GM19043 (cell line): ENCODE measurements around the gene CCDC122.
A peak's percentile ranks its signal among the peaks of the same experiment; 100 is the strongest.

Experiments used
- ATAC-seq: cut with Tn5 transposase; IDR thresholded peaks from one replicate; pipeline ENCODE4 v1.9.1; 2021; ENCODE audit warnings: low read depth; ENCODE audit not compliant: unreplicated experiment

The CCDC122 gene

GRCh38 chr13:43878892-43879754, at the start of gene CCDC122:
CCDC122 (minus strand) TSS chr13:43879740; CDS start chr13:43869376, 10,364 bp downstream.
- peak; percentile 71 for ATAC-seq

DNA sequence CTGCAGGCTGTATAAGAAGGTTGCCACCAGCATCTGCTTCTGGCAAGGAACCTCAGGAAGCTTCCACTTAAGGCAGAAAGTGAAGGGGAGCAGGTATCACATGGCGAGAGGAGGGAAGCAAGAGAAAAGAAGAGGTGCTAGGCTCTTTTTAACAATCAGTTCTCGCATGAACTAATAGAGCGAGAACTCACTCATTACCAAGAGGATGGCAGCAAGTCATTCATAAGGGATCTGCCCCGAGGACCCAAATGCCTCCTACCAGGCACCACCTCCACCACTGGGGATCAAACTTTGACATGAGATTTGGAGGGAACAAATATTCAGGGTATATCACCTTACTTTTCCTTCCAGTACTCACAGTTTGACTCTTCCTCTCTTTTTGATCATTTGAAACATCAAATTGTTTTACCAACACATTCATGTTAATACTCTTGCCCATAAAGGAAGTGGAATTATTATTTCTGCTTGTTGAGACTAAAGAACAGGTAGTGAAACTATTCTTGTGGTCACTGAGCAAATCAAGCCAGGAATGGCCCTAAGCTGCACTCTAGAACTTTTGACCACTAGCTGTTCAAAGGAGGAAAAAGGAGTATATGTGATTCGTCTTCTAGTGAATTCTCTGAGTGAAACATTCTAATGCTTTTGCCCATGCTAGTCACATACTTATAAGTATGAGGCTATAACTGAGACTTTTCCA, 45.2 kb upstream of the CCDC122 start:
- ATAC-seq = peak; percentile 96

DNA sequence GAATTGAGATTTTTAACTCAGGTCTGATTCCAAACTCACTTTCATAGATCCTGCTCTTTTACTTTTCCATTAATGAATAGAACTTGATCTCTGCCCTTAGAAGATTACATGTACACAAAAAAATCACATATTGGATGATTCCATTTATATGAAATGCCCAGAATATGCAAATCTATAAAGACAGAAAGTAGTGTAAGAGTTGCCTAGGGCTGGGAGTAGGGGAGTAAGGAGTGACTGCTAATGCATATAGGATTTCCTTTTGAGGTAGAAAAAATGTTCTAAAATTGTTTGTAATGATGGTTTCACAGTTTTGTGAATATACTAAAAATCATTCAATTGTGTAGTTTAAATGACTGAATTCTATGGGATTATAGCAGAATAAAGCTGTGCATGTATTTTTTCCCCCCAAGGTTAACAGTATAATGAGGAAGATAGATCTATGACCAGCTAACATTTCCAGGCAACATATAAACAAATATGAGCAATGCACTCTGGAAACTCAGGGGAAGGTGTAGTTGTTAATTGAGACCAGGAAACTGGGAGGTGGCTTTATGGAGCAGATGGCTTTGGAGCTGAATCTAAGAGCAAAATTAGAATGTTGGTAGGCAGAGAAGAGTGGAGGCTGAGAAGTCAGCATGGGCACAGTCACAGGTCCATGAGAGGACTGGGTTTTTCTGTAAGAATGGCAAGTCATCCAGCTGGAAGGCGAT, 41.6 kb upstream of the CCDC122 start:
- ATAC-seq = no peak

DNA sequence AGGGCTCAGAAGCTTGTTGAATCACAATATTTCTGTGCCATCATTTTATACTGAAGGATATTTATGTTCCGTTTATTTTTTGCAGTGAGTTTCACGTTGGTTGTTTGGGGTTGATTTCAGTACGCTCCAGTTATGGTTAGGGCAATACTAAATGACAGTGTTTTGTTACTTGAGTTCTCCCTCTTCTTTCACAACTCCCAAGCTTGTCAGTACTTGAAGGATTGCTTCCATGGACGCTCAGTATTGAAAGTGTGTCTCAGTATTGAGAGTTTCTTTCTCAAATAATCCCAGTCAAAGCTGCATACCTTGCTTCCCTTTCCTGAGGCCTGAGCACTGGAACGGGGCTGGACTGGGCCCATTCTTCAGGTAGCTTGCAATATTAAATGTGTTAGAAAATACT, 39.1 kb upstream of the CCDC122 start:
- ATAC-seq = no peak

DNA sequence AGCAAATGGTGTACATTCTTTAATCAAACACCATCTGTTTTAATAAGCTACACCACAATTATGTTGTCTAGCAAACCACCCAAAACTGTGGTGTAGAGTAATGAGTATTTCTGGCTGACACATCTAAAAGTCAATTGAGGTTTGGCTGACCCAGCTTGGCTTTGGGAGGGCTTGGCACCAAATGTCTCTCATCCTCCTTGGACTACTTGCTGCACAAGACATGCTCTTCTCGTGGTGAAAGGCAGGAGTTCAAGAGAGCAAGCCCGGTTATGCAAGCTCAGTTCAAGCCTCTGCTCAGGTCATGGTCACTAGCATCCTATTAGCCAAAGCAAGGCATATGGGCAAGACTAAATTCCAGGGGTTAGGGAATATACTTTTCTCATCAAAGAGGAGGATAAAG, 37.3 kb upstream of the CCDC122 start:
- no peak for ATAC-seq

DNA sequence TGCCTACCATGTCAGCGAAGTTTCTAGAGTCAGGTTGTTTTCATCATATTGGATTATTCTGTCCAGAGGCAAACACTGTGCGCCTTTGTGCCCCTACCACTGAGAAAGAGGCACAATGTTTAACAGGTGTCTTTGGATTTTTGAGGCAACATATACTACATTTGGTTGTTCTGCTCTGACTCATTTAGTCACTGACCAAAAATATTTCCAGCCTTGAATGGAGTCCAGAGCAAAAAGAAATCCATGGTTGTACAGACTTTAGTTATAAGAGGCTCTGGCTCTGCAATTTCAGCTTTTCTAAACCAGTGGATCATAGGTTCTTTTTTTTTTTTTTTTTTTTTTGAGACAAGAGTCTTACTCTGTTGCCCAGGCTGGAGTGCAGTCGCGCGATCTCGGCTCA, 35.9 kb upstream of the CCDC122 start:
- ATAC-seq = no peak

DNA sequence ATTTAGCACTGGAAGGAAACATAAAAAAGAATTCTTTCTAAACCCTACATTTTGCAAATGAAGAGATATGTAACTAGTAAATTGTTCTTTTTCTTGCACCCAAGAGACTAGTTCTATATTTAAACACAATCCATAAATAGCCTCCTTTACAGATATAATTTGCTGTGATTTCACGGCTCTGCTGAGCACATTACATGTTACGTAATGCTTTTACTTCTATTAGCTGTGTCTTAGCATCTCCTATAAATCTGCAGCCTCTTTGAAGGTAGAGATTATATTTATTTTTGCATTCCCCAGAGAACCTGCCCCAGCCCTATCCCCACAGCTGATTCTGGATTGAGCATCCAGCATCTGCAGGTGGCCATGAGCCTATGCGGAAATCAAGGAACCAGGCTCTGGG, 32.3 kb upstream of the CCDC122 start:
- ATAC-seq = no peak

GRCh38 chr13:43911278-43911677, 31.7 kb upstream of the CCDC122 start:
- ATAC-seq = no peak

GRCh38 chr13:43910856-43911255, 31.3 kb upstream of the CCDC122 start:
- no peak for ATAC-seq

GRCh38 chr13:43908156-43909126, 28.9 kb upstream of the CCDC122 start:
- no peak for ATAC-seq

DNA sequence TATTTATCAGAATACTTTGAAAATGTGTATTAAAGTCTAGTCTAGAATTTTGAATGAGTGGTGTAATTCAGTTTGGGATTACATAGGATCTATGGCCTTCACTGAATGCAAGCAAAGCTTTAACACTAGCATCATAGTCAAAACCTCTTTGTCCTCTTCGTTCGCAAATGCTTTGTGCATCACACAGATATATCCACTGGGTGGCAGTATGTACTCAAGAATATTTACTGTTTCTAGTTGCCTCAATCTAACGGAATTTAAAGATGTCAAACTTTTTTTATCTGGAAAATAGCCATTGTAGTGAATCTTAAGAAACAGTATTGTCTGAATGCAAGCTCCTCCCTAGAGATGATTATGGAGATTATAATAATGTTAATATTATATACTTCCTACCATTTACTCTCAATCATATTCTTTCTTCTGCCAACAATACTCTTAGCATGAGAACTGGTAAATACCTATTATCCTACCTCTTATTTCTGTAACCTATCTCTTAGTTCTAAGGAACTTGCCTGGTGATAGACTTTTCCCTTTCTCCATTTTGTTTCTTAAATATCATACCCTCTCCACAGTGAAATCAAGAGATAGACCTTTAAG, 26.0 kb upstream of the CCDC122 start:
- no peak for ATAC-seq

DNA sequence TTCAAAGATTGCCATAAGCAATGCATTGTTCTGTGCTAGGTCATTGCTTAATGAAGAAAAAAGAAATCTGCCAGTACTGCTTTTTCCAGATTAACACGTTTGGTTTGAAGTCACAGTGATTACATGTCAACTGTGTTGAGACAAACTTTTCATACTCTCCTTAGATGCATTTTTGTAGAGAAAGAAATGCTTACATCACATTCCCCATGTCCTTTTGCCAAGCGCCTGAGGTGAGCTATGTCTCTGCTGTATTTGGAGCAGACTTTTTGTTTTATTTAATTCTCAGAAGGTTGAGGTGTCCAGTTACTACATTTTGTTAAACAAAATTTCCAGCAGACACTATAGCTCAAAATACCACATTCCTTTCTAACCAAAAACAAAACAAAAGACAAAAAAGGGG, 16.4 kb upstream of the CCDC122 start:
- no peak for ATAC-seq

DNA sequence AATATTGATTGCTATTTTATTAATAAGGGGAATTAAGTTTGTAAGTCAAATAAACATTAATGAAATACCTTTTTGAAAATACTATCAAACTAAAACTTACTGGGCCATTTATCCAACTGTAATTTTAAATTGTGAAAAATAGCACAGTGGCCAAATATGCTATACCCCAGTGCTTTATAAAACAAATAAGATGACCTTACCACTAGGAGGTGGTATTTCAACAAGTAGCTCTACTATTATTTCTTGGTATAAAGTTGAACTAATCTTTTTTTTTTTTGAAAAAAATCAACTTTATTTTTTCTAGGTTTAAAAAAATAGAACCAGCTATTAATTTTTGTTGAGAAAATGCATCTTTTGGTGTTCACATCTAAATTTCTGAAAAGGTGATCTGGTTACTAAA, 14.9 kb upstream of the CCDC122 start:
- no peak for ATAC-seq

GRCh38 chr13:43884222-43884621, 4.7 kb upstream of the CCDC122 start:
- ATAC-seq = no peak

- no peak for ATAC-seq
Observed at GRCh38 chr13:43883631-43884030, 4.1 kb upstream of the CCDC122 start.

DNA sequence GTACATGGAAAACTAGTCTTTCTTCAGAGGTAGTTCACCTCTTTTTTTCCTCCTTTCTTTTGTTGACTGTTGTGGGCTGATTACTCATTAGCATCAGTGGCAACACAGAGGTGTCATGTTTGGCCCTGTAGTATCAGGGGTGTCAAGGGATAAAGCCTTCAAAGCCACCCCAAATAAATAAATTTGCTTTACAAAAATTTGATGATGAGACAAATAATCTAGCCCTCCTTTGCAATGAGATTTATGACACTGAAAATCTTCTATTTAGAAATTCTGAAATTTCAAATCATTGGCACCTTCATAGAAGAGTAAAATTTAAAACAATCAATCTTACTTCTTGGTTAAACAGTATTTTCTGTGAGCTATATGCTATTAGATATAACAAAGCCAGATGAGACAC, 2.0 kb upstream of the CCDC122 start:
- ATAC-seq = no peak

DNA sequence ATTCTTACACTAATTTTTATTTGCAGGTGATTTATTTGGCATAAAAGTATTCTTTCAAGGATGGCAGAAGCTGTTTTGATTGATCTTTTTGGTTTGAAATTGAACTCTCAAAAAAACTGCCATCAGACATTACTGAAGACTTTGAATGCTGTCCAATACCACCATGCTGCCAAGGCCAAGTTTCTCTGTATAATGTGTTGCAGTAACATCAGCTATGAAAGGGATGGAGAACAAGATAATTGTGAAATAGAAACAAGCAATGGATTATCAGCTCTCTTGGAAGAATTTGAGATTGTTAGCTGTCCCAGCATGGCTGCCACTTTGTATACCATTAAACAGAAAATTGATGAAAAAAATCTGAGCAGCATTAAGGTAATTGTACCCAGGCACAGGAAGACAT, 1.4 kb upstream of the CCDC122 start:
- ATAC-seq = no peak

DNA sequence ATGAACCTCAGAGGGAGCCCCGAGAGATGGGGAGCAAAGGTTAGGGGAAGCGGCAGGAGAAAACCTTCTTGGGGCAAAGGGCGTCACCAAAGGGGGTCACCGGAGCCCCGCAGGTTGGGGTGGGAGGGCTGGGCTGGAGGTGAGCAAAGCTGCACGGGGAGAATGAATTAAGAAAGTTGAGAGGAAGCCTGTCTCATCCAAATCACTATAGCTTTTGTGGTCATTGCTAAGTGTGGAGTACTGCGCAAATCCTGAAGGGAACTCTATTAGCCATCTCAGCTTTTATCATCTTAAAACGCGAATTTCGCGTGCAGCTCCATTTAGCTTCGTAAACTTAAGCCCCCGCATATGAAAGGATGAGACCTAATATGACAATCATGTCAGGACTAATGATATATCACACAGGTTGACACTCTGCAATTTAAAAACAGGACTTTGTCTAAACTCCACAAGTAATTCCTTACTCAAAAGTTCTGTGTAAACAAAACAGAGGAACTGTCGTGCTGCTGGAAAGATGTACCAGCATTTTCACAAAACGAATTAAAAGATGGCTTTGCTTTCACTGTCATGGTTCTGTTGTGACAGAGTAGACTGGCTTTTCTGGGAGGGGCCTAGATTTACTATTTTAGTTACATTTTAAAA, 795 bp upstream of the CCDC122 start:
- no peak for ATAC-seq

DNA sequence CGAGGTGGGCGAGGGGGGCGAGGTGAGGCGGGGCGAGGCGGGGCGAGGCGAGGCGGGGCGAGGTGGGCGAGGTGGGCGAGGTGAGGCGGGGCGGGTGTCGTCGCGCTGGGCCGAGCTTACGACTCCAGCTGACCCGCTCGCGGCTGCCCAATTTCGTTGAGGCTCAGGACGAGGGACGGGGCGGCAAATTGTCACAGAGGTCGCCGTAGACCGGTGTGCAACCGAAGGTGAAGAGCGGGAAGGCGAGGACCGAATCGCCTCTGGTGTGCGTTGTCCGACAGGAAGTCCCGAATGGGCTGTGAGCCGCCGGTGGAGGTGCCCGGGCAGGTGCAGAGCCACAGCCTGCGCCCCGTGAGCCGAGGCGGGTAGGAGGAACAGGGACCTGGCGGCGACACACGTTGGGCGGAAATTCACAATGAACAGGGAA, 228 bp upstream of the CCDC122 start, which contains the start of gene LACC1:
Gene LACC1 (plus strand): TSS at position 150 of the 427 bp plus-strand sequence. CDS start 1,082 bp downstream, outside the sequence.
- ATAC-seq = peak; percentile 16
